B cell (primary cell): ENCODE data around the gene NRF1. TPM values are rescaled to one million over a fixed set of nuclear protein-coding genes. Genes with fewer than 3 reads are reported as not detected.

ENCODE experiments used
- ATAC-seq: fragments of 200-7000 bp; cut with Tn5 transposase; one replicate; pipeline ENCODE4 v1.10.0; 2021; ENCODE audit warnings: low read depth, mild to moderate bottlenecking, moderate number of reproducible peaks, moderate library complexity
- CTCF ChIA-PET: fragments of 350-600 bp; sonication (Branson Sonifier 250); formaldehyde crosslinking; loops from one replicate; lab custom pipeline; 2021; ENCODE audit warnings: antibody characterized with exemption, inconsistent platforms; lab: Charles Lee
- POLR2A ChIA-PET: fragments of 350-600 bp; sonication (Branson Sonifier 250); formaldehyde crosslinking; loops from one replicate; lab custom pipeline; 2021; ENCODE audit warnings: antibody characterized with exemption; lab: Charles Lee
- DNase-seq: peaks from one replicate; pipeline ENCODE4 v3.0.0; 2013
- H2AFZ ChIP-seq: 2 replicates; pipeline ENCODE4 v1.6.1; 2012; ENCODE audit warnings: mild to moderate bottlenecking, low read depth, low read length; ENCODE audit not compliant: insufficient read depth, poor library complexity, severe bottlenecking
- H3K27ac ChIP-seq, 2 donors: 1 replicate in 1 of 2; 2 replicates in 1 of 2; pipeline ENCODE4 v1.5.1; 2012 to 2013; ENCODE audit warnings: low read length in 2 of 2, mild to moderate bottlenecking in 2 of 2, moderate library complexity in 1 of 2
- H3K27me3 ChIP-seq, 4 experiments: fragments of 200-600 bp in 1 of 4; sonication (generic) in 1 of 4; replicated peaks in 1 of 4; 1 replicate in 2 of 4; 2 replicates in 2 of 4; pipeline versions ENCODE4 v1.6.1 to v1.7.0; 2013 to 2016; ENCODE audit warnings: low read length in 3 of 4, mild to moderate bottlenecking in 2 of 4, mixed read lengths in 1 of 4, moderate library complexity in 1 of 4; ENCODE audit not compliant: insufficient read depth in 4 of 4, control insufficient read depth in 3 of 4; ENCODE audit errors: control extremely low read depth in 1 of 4
- H3K36me3 ChIP-seq, 2 experiments: replicated peaks in 1 of 2; 1 replicate in 1 of 2; 2 replicates in 1 of 2; pipeline versions ENCODE4 v1.6.1 to v1.7.1; 2013; ENCODE audit warnings: low read length in 1 of 2; ENCODE audit not compliant: insufficient read depth in 2 of 2, control insufficient read depth in 1 of 2; ENCODE audit errors: control extremely low read depth in 1 of 2, extremely low read depth in 1 of 2
- H3K4me1 ChIP-seq, 2 donors: fragments of 200-600 bp in 1 of 2; sonication (generic) in 1 of 2; 1 replicate in 1 of 2; 2 replicates in 1 of 2; pipeline versions ENCODE4 v1.5.1 to v1.6.1; 2013 to 2017; ENCODE audit warnings: low read length in 2 of 2; ENCODE audit not compliant: control insufficient read depth in 2 of 2, insufficient read depth in 2 of 2
- H3K4me2 ChIP-seq: replicated peaks from 2 replicates; pipeline ENCODE3; 2012; ENCODE audit warnings: mild to moderate bottlenecking, low read depth, low read length; ENCODE audit not compliant: poor library complexity, severe bottlenecking
- H3K4me3 ChIP-seq, 5 experiments: fragments of 200-600 bp in 1 of 5; sonication (generic) in 1 of 5; 1 replicate in 3 of 5; 2 replicates in 2 of 5; pipeline versions ENCODE4 v1.5.1 to v1.7.0; 2011 to 2016; ENCODE audit warnings: low read length in 4 of 5, mild to moderate bottlenecking in 4 of 5, low read depth in 2 of 5, control low read depth in 1 of 5, moderate library complexity in 1 of 5; ENCODE audit not compliant: insufficient read depth in 1 of 5; ENCODE audit errors: control extremely low read depth in 1 of 5, extremely low read depth in 1 of 5
- H3K79me2 ChIP-seq: fragments of 200-600 bp; sonication (generic); one replicate; pipeline ENCODE4 v1.6.0; 2016; ENCODE audit warnings: low read length; ENCODE audit not compliant: control insufficient read depth, insufficient read depth
- H3K9ac ChIP-seq: fragments of 200-600 bp; sonication (generic); 2 replicates; pipeline ENCODE4 v1.6.1; 2017; ENCODE audit warnings: mild to moderate bottlenecking, low read length, moderate library complexity
- H3K9me3 ChIP-seq, 3 donors: one replicate each; pipeline versions ENCODE4 v1.6.1 to v1.7.1; 2013; ENCODE audit warnings: low read length in 2 of 3; ENCODE audit not compliant: control insufficient read depth in 2 of 3, insufficient read depth in 1 of 3; ENCODE audit errors: control extremely low read depth in 1 of 3
- H4K20me1 ChIP-seq: 2 replicates; pipeline ENCODE4 v1.6.0; 2012; ENCODE audit warnings: mild to moderate bottlenecking, low read length; ENCODE audit not compliant: insufficient read depth, control insufficient read depth, poor library complexity, severe bottlenecking
- H3K27ac Mint-ChIP-seq: one replicate; pipeline ENCODE4 v1.8.0; 2021; ENCODE audit warnings: mixed read lengths
- H3K27me3 Mint-ChIP-seq: one replicate; pipeline ENCODE4 v1.8.0; 2021; ENCODE audit warnings: mixed read lengths
- H3K4me1 Mint-ChIP-seq: one replicate; pipeline ENCODE4 v1.8.0; 2021; ENCODE audit warnings: mixed read lengths
- H3K4me3 Mint-ChIP-seq: one replicate; pipeline ENCODE4 v1.8.0; 2021; ENCODE audit warnings: mixed read lengths
- H3K9me3 Mint-ChIP-seq: one replicate; pipeline ENCODE4 v1.8.0; 2022; ENCODE audit warnings: mixed read lengths; ENCODE audit not compliant: insufficient read depth
- EZH2 ChIP-seq: IDR thresholded peaks from 2 replicates; pipeline ENCODE4 v1.6.1; 2012; ENCODE audit warnings: borderline replicate concordance, low read depth, mild to moderate bottlenecking, moderate library complexity, low read length; ENCODE audit not compliant: insufficient read depth, poor library complexity, severe bottlenecking
- WGBS: methylation state at CpG from one replicate; pipeline ENCODE4 v1.1.5; 2013; ENCODE audit warnings: missing lambda C conversion rate; ENCODE audit not compliant: insufficient coverage; 5-methylcytosine and 5-hydroxymethylcytosine counted together
- intact Hi-C: fragments of 100-400 bp; cut with micrococcal nuclease; formaldehyde crosslinking; loops from one replicate; pipeline ENCODE4 v1.10.0; 2022
- polyA plus RNA-seq: library from polyadenylated mRNA; depleted of rRNA; stranded (reverse); fragments of >200 nt; gene quantifications from 2 replicates; pipeline ENCODE4 v1.2.3, GENCODE V29; 2012
- total RNA-seq, 2 donors: library from RNA; stranded (reverse); fragments of 120-200 nt in 1 of 2; gene quantifications; 1 replicate in 1 of 2; 2 replicates in 1 of 2; pipeline versions ENCODE4 v1.2.3 to v1.2.4, GENCODE V29; 2013 to 2022
- TF ChIP-seq, protein P1 (sequence below): fragments of 200-600 bp; IDR thresholded peaks from one replicate; pipeline ENCODE4 v1.8.0; 2022; ENCODE audit warnings: antibody characterized with exemption, mild to moderate bottlenecking

NRF1 gene
- total and polyA plus RNA-seq, 2 donors (not counting 1 experiment from before 2014, with no cell fraction given), result 19.6 to 53.0 TPM

- no peaks in the 10 kb centered on the region for H3K27me3 Mint-ChIP-seq
- H3K9me3 Mint-ChIP-seq, result no peaks in the 10 kb centered on the region
- peaks cover 10 to 13% of the 10 kb centered on the region in 2 donors for H3K4me1 ChIP-seq
- no peak for ATAC-seq
- peaks cover 44% of the 10 kb centered on the region for H3K4me1 Mint-ChIP-seq
- no peak for DNase-seq
- no peak overlapping the region for H3K4me3 Mint-ChIP-seq
- 60% methylated on average over 1 of the region's 2 CpGs for WGBS
- H3K36me3 ChIP-seq, result peaks cover 0 to 1% of the 10 kb centered on the region in 2 experiments
- intact Hi-C loops, result no loop called here
- POLR2A ChIA-PET, result no interaction called here
- peaks cover 93% of the 10 kb centered on the region for H3K79me2 ChIP-seq
- H3K9me3 ChIP-seq, result no peaks in the 10 kb centered on the region
- H2AFZ ChIP-seq, result no peak overlapping the region
- no peak overlapping the region for H3K27ac ChIP-seq
- no peak overlapping the region for H3K9ac ChIP-seq
- peak overlapping the region; percentile 20 for H3K27ac Mint-ChIP-seq
- CTCF ChIA-PET, result interaction anchor here (1.2 kb wide), 1 partner anchor 262 kb away, joined by 4 read pairs; no protein-coding TSS in a partner anchor
- H4K20me1 ChIP-seq, result peaks cover 44% of the 10 kb centered on the region
- H3K27me3 ChIP-seq, result no peaks in the 10 kb centered on the region
- TF ChIP-seq EZH2, result no peak
- TF ChIP-seq, protein P1, sequence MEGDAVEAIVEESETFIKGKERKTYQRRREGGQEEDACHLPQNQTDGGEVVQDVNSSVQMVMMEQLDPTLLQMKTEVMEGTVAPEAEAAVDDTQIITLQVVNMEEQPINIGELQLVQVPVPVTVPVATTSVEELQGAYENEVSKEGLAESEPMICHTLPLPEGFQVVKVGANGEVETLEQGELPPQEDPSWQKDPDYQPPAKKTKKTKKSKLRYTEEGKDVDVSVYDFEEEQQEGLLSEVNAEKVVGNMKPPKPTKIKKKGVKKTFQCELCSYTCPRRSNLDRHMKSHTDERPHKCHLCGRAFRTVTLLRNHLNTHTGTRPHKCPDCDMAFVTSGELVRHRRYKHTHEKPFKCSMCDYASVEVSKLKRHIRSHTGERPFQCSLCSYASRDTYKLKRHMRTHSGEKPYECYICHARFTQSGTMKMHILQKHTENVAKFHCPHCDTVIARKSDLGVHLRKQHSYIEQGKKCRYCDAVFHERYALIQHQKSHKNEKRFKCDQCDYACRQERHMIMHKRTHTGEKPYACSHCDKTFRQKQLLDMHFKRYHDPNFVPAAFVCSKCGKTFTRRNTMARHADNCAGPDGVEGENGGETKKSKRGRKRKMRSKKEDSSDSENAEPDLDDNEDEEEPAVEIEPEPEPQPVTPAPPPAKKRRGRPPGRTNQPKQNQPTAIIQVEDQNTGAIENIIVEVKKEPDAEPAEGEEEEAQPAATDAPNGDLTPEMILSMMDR, result no peak
- no peak overlapping the region for H3K4me2 ChIP-seq
- H3K4me3 ChIP-seq, result no peak overlapping the region
These were observed 18.8 kb downstream of the NRF1 start for GRCh38 chr7:129630341-129630740.

GRCh38 chr7:129634361-129635034 lies 23.0 kb downstream of the NRF1 start:
- ChIA-PET POLR2A (no interaction called here), CTCF (interaction anchor here (0.7 to 2.0 kb wide), 15 partner anchors 9 to 305 kb away, joined by 3 to 32 read pairs (median 4); partner anchors contain the start of gene STRIP2)
- no CpG with 5 or more reads among the region's 2 CpGs for WGBS
- no peak overlapping the region for H3K4me2 ChIP-seq
- no peaks in the 10 kb centered on the region for H3K27me3 ChIP-seq
- ATAC-seq (no peak), DNase-seq (no peak)
- H3K4me1 ChIP-seq, result peaks cover 9 to 10% of the 10 kb centered on the region in 2 donors
- intact Hi-C loops, result loop anchor here (1.0 to 2.0 kb wide), 3 partner anchors 23 to 267 kb away; partner anchors contain the start of gene NRF1
- no peak overlapping the region for H3K4me3 ChIP-seq
- H3K9me3 ChIP-seq, result no peaks in the 10 kb centered on the region
- H3K9ac ChIP-seq, result no peak overlapping the region
- H3K9me3 Mint-ChIP-seq, result no peaks in the 10 kb centered on the region
- H3K36me3 ChIP-seq, result peaks cover 0 to 1% of the 10 kb centered on the region in 2 experiments
- H3K4me3 Mint-ChIP-seq, result no peak overlapping the region
- H4K20me1 ChIP-seq, result peaks cover 42% of the 10 kb centered on the region
- H3K27ac Mint-ChIP-seq, result no peak overlapping the region
- TF ChIP-seq, protein P1, result no peak
- TF ChIP-seq EZH2, result no peak
- H3K27ac ChIP-seq, result peak overlapping the region in 1 of 2 donors; percentile 5
- peaks cover 29% of the 10 kb centered on the region for H3K4me1 Mint-ChIP-seq
- peaks cover 78% of the 10 kb centered on the region for H3K79me2 ChIP-seq
- H3K27me3 Mint-ChIP-seq, result no peaks in the 10 kb centered on the region
- no peak overlapping the region for H2AFZ ChIP-seq
